ENCODE results near the gene IL36G.

IL36G gene

GRCh38 chr2:113005030-113005509, 27.3 kb downstream of the IL36G start, which contains the start of gene IL36A:
Gene IL36A, plus strand, starts transcription at chr2:113005459. Its CDS starts 413 bp downstream, at chr2:113005872.
- no peak within 1 kb of the TSS for H3K4me3 ChIP-seq (replicated peaks; ENCODE audit: low read depth, low read length)
- no peak for TF ChIP-seq CTCF (IDR thresholded peaks at IDR 0.05; ENCODE audit: low read depth, low read length, missing control alignments)
- no peak for DNase-seq (ENCODE audit: extremely low read depth, low read depth)

GRCh38 chr2:113007250-113007649, 29.4 kb downstream of the IL36G start:
- DNase-seq (ENCODE audit: extremely low read depth, low read depth): no peak
- H3K4me3 ChIP-seq (replicated peaks; ENCODE audit: low read depth, low read length): no peak overlapping the region
- no peak for TF ChIP-seq CTCF (IDR thresholded peaks at IDR 0.05; ENCODE audit: low read depth, low read length, missing control alignments)

- no peak for DNase-seq (ENCODE audit: extremely low read depth, low read depth)
- no peak for TF ChIP-seq CTCF (IDR thresholded peaks at IDR 0.05; ENCODE audit: low read depth, low read length, missing control alignments)
- no peak overlapping the region for H3K4me3 ChIP-seq (replicated peaks; ENCODE audit: low read depth, low read length)
These were observed 31.8 kb downstream of the IL36G start for GRCh38 chr2:113009622-113010021.

GRCh38 chr2:113010088-113010487, 32.3 kb downstream of the IL36G start:
- no peak for DNase-seq (ENCODE audit: extremely low read depth, low read depth)
- H3K4me3 ChIP-seq (replicated peaks; ENCODE audit: low read depth, low read length): no peak overlapping the region
- no peak for TF ChIP-seq CTCF (IDR thresholded peaks at IDR 0.05; ENCODE audit: low read depth, low read length, missing control alignments)

- no peak for DNase-seq (ENCODE audit: extremely low read depth, low read depth)
- H3K4me3 ChIP-seq (replicated peaks; ENCODE audit: low read depth, low read length): no peak overlapping the region
- TF ChIP-seq CTCF (IDR thresholded peaks at IDR 0.05; ENCODE audit: low read depth, low read length, missing control alignments): no peak
These were observed 33.3 kb downstream of the IL36G start for GRCh38 chr2:113011108-113011507.

GRCh38 chr2:113012436-113013335, 34.9 kb downstream of the IL36G start:
- no peak overlapping the region for H3K4me3 ChIP-seq (replicated peaks; ENCODE audit: low read depth, low read length)
- no peak for DNase-seq (ENCODE audit: extremely low read depth, low read depth)
- TF ChIP-seq CTCF (IDR thresholded peaks at IDR 0.05; ENCODE audit: low read depth, low read length, missing control alignments): no peak

All from HFF-Myc (cell line).